Activated effector memory CD4-positive, alpha-beta T cell treated with Interleukin-2 at 50 U/mL for 16 hours (primary cell): ENCODE data around the gene EXOSC5.

Experiments
- DNase-seq: peaks from one replicate; pipeline ENCODE4 v3.0.0-alpha.2; 2020

Gene EXOSC5

GRCh38 chr19:41341669-41342490 is 55.3 kb downstream of the EXOSC5 start:
- DNase-seq: no peak

- no peak for DNase-seq
These were observed 57.2 kb downstream of the EXOSC5 start for GRCh38 chr19:41339936-41340335.
